DMS 273 treated with DMSO at 0.1 percent for 48 hours (cell line): ENCODE data around the gene HNRNPU.
A peak's percentile ranks its signal among the peaks of the same experiment; 100 is the strongest.

Source experiments
- DNase-seq: peaks from one replicate; lab custom pipeline; 2025; lab: John Stamatoyannopoulos, UW

Gene HNRNPU

GRCh38 chr1:244862699-244863490 lies 1.4 kb downstream of the HNRNPU start:
- DNase-seq, result peak; percentile 76

DNA sequence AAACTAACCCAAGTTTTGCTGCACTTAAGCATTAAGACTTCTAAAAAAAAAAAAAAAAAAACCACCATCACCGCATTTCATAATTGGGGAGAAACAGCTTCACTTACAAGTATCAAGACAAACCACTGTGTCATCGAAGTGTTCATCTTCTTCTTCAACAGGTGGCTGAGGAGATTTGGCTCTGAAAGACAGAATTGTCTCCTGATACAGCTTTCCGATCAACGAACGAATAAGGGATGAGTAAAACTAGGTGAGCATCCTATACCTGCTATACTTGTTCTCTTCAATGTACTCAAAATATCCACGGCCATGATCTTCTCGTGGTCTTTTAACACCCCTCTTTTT lies 2.0 kb downstream of the HNRNPU start:
- no peak for DNase-seq

DNA sequence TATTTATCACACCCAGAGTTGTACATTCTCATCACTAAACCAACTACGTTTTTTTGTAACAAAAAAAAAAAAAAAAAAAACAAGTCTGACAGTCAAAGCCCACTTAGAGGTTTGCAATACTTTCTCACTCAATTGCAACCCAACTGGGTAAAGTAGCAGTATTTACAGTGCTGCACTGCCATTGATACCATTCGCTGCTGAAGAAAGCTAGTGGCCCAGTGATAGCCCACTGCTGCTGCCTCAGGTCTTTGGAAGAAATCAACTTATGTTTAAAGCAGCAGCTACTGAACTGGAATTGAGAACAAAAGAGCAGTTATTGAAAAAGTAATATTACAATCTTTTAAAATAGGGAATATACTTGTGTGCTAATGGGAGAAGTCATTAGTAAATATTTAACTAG lies 2.7 kb downstream of the HNRNPU start:
- no peak for DNase-seq

GRCh38 chr1:244860914-244861610 lies 3.3 kb downstream of the HNRNPU start:
- no peak for DNase-seq

DNA sequence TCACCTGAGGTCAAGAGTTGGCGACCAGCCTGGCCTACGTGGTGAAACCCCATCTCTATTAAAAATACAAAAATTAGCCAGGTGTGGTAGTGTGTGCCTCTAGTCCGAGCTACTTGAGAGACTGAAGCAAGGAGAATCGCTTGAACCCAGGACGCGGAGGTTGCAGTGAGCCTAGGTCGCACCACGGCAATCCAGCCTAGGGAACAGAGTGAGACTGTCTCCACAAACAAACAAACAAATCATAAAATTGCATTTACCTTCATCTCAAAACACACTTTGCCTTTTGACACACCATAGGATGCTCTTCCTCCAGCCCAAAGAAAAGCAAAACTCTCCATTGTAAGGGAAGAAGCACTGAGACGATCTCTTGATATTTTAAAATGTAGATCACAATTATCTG lies 4.3 kb downstream of the HNRNPU start:
- no peak for DNase-seq

DNA sequence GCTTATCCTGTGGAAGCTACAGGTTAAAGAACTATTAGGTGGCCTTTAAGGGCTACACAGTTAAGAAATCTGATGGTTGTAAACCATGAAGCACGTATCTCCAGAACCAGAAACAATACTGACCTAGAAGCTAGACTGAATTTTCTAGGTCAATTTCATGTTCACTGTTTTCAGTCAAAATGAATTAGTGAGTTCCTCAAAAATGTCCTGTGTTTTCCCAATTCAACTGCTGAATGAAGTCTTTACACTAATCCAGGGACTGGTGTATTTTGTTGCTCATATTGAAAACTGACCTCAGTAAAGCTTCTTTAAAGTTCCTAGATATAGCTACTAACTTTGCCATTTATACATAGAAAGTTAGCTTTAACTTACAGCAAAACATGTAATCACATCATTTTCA lies 6.0 kb downstream of the HNRNPU start:
- no peak for DNase-seq

- DNase-seq, result no peak
Measured at GRCh38 chr1:244857761-244858160, 6.6 kb downstream of the HNRNPU start.

DNA sequence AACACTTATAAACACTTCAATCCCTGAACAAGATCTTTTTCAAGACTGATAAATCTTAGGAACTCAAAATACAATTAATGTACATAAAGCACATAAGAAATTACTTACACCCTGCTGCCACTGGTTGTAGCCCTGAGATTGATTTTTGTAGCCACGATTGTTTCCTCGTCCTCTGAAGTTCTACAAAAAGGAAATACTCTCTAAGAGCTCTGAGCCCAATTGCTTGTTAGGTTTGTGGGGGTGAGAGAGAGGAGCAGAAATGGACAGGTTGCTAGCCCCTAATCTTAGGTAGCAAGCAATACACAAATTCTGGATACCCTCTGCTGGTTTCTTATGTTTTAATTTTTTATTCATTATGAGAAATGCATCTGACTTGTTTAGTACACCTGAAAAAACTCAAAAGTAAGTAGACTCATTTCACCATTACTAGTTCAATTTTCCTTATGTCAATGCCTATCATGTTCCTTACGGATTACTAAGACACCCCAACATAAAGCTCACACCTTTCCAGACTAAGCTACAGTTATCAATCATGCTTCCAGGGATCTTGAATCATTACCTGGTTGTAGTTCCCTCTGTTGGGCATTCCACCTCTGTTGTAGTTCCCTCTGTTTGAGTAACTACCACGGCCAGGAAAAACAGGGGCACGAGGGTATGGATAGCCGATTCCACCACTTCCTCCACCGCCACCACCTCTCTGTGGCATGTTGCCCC lies 9.3 kb downstream of the HNRNPU start:
- DNase-seq, result no peak

DNA sequence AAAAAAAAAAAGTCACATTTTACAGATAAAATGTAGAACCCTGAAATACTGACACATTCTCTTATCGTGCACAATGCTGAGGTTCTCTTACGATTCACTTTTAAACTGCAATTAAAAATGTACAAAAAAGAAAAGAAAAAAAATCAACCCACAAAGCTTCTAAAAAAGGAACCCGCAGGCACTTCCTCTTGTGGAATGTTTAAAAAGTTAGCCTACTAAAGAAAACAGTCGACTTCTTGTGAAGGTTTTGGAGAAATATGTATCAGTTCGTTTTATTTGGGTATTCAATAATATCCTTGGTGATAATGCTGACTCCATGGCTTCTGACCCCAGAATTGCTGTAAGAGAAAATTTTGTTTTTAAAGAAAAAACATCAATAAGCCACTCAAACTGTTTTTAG lies 10.2 kb downstream of the HNRNPU start:
- no peak for DNase-seq

DNA sequence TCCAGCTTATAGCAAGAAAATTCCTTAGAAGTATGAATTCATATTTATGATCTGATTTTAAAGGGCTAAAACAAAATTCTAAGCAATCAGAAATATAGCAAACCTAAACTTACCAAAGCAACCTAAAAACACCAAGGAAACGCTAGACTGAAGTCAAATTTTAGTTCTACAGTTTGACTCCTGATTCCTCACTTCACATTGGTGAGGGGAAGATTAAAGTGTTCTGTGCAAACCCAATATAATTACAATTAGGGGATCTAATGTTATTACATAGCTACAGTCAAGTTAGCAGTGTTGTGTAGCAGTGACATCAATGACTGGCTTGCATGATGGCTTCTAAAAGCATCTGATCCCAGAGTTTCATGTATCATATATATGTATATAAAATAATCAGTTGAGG lies 11.6 kb downstream of the HNRNPU start:
- no peak for DNase-seq

DNA sequence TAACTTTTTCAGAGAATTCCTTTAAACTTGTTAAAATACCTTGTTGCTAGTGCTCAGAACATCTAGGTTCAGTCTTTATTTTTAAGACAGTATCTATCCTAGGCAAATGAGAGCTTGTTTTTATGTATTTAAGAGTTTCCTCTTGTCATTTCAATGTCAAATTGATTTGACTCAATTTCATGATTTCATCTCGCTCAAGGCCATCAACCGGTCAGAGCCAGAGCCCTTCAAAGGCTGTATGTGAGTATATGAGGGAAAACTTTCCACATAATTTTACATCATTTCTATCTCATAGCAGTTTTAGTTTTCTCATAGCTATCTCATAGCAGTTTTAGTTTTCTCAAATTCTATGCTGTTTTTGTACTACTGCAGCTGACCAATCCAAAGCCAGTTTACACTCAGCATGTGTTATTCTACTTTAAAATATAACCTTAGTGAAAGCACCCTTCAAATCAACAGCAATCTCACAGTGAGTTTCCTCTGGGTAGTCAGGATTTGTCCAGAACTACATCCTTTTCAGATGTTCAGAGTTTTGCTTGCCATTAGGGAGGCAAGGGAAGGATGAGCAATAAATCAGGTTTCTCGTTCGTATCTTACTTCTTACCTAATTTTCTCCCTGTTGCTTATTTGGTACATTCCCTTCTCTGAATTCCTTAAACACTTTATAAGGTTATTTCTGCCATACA lies 12.7 kb downstream of the HNRNPU start:
- no peak for DNase-seq

GRCh38 chr1:244850896-244851295 lies 13.4 kb downstream of the HNRNPU start:
- DNase-seq, result no peak

- DNase-seq, result no peak
Measured at GRCh38 chr1:244850099-244850852, 14.1 kb downstream of the HNRNPU start.

DNA sequence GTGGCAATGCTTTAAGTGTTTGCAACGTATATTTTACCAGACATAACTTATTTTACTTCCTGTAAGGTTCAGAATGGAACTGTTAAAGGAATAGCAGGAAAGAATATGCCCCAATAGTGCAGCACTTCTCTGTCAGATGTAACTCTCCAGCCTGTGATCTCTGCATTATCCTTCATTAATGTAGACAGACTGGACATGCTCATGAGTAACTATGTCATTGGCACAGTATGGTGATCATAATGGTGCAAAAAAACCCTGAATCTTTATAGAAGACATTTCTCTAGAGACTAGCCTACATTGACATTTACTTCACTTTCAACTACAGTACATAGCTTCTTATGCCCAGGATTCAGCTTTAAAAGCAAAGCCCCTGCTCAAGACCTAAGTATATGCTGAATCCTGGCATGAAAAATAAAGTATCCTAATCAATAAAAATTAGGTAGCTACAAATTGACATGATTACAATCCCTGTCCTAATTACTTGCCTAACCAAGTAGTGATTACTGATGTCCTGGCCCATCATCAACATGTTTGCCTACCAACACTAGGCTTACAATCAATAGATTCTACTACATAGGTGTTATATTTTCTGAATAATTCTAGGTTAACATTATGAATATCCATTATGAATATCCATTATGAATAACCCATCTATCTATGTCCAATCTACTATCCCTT lies 15.0 kb downstream of the HNRNPU start:
- no peak for DNase-seq

GRCh38 chr1:244846653-244847052 lies 17.7 kb downstream of the HNRNPU start:
- DNase-seq, result no peak

DNA sequence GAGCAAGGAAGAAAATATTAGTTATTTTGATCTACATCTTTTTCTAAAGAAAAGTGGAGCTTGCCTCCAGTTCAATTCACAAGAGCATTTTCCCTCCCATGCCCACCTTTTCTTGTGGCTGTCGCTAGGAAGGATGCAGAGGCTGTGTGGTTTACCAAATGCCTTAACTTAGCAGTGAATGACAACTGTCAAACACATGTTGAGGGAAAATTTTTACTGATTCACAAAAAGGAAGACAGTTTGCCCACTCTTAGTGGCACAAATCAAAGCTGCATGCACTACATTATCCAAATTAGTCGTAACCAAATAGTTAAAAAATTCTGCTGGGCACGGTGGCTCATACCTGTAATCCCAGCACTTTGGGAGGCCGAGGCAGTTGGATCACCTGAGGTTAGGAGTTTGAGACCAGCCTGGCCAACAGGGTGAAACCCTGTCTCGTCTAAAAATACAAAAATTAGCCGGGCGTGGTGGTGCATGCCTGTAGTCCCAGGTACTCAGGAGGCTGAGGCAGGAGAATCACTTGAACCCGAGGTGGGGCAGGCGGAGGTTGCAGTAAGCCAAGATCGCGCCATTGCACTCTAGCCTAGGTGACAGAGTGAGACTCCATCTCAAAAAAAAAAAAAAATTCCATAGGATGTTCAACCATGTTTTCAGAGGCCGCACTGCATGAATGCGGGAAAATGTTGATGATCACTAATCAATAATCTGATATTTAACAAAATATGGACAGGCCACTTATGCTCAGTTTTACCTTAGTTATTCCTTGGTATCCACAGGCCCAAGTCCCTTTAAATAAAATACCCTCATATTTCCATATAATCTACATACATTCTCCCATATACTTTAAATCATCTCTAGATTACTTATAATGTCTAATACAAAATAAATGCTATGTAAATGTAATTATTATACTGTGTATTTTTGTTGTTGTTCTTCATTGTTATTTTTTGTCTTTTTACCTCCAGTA lies 19.9 kb downstream of the HNRNPU start:
- DNase-seq, result no peak

DNA sequence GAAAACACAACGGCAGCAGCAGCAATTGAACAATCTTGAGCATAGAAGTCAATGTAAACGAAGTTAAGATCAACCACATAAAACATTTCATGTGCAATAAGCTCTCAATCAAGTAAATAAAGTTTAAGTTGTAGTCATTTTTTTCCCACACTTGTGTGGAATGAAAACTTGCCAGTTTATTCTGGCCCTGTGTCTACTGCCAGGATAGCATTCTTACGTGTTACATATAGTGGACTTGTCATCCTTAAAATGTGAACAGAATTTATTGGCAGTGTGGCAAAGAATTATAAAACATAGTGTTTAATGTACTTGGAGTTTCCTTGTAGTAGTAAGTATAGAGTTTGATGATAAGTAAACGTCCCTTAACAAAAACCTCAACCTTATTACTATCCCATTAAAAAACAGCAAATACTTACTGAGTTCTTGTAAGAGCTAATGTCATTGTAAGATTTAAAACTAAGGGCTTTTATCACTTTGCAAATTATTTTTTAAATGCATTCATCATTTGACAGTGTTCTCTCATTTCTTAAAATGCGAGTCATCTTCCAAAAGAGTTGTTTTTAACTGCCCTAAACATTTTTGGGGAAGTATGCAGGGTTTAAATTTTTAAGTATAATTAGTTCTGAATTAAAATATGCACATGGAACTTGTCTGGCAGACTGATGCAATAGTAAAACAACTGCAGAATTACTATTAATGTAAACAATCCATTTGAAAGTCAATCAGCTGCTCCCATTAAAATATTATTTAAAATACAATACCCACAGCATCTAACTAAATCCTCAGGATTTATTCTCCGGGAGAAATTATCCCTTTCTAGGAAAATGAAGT lies 21.0 kb downstream of the HNRNPU start:
- DNase-seq, result no peak

DNA sequence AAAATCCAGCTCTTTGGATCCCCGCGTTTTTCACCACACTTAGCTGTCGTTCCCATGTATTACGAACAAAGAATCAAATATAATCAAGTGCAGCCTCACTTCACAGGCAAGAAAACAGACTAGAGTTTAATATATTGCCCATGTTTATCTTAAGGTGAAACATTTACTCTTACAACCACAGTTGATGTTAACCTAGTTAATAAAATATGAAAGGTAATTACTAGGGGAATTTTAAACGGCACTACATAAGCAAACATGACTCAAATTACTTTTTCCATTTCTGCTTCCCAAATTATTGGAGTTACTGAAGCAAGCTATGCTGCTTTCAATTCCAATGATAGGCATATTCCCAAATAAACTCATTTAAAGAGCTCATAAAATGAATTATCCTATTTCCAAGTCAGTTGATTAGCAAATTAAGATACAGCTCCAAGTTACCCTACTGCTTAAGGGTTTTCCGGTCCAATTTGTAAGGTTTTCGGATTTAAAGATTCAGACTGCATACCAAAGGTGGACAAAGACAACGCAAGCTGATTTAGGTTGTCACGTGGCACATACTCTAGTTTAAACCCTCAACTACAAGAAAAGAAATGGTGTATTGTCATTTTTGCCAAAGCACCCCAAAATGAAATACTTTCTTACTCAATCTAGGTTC lies 22.9 kb downstream of the HNRNPU start:
- DNase-seq, result no peak
